Activated naive CD8-positive, alpha-beta T cell treated with anti-CD3 and anti-CD28 coated beads, Interleukin-2, amount 10 ng/mL, durations not matched to agents 7 days and 5 days (primary cell): ENCODE results near the gene SPIRE1. TPM values are rescaled to one million over a fixed set of nuclear protein-coding genes. Genes with fewer than 3 reads are reported as not detected.
A peak's percentile ranks its signal among the peaks of the same experiment; 100 is the strongest.

ENCODE experiments used
- ATAC-seq: fragments of 150-1000 bp; cut with Tn5 transposase; one replicate; pipeline ENCODE4 v1.10.0; 2021; ENCODE audit warnings: low read depth, moderate library complexity
- POLR2A ChIA-PET: fragments of 350-600 bp; sonication (Branson Sonifier 250); formaldehyde crosslinking; loops from one replicate; lab custom pipeline; 2021; ENCODE audit warnings: antibody characterized with exemption; lab: Charles Lee
- DNase-seq: peaks from one replicate; pipeline ENCODE4 v3.0.0; 2021
- H3K27ac Mint-ChIP-seq: one replicate; pipeline ENCODE4 v1.8.0; 2022; ENCODE audit warnings: mild to moderate bottlenecking, mixed read lengths
- H3K27me3 Mint-ChIP-seq: one replicate; pipeline ENCODE4 v1.8.0; 2022; ENCODE audit warnings: mild to moderate bottlenecking, moderate library complexity, mixed read lengths
- H3K36me3 Mint-ChIP-seq: one replicate; pipeline ENCODE4 v1.8.0; 2021; ENCODE audit warnings: mild to moderate bottlenecking, mixed read lengths
- H3K4me1 Mint-ChIP-seq: one replicate; pipeline ENCODE4 v1.8.0; 2021; ENCODE audit warnings: mixed read lengths
- H3K4me3 Mint-ChIP-seq: one replicate; pipeline ENCODE4 v1.8.0; 2022; ENCODE audit warnings: mild to moderate bottlenecking, moderate library complexity, mixed read lengths
- H3K9me3 Mint-ChIP-seq: one replicate; pipeline ENCODE4 v1.8.0; 2021; ENCODE audit warnings: mixed read lengths
- total RNA-seq, 2 experiments: library from RNA; stranded (reverse); gene quantifications; one replicate each; pipeline ENCODE4 v1.2.3, GENCODE V29; 2021

Gene SPIRE1
- 1 to 10 TPM; 1.7 to 3.6 TPM for total RNA-seq

- Mint-ChIP-seq H3K4me3 (peak within 1 kb of the TSS; percentile 85), H3K9me3 (no peaks in the 10 kb centered on the region), H3K4me1 (peaks cover 21% of the 10 kb centered on the region), H3K27me3 (peaks cover 25% of the 10 kb centered on the region), H3K27ac (peak within 1 kb of the TSS; percentile 19), H3K36me3 (no peaks in the 10 kb centered on the region)
- DNase-seq (peak; percentile 69), ATAC-seq (peak; percentile 71)
- POLR2A ChIA-PET: no interaction called here
Observed at GRCh38 chr18:12657684-12658425, at the start of gene SPIRE1. Gene SPIRE1, minus strand, starts transcription at chr18:12658107. Its CDS starts 241 bp downstream, at chr18:12657866.

- POLR2A ChIA-PET: interaction anchor here (0.6 to 3.3 kb wide), 4 partner anchors 11 to 338 kb away, joined by 3 to 18 read pairs (median 11); partner anchors contain the start of genes AFG3L2 and PTPN2
- Mint-ChIP-seq H3K4me3 (peak overlapping the region; percentile 87), H3K4me1 (peaks cover 38% of the 10 kb centered on the region), H3K27me3 (no peaks in the 10 kb centered on the region), H3K27ac (peak overlapping the region; percentile 95), H3K9me3 (no peaks in the 10 kb centered on the region), H3K36me3 (peaks cover 19% of the 10 kb centered on the region)
- ATAC-seq: no peak
- no peak for DNase-seq
Observed at GRCh38 chr18:12703664-12704063, 45.8 kb upstream of the SPIRE1 start.

GRCh38 chr18:12703096-12703567 is 45.2 kb upstream of the SPIRE1 start:
- Mint-ChIP-seq H3K36me3 (peaks cover 22% of the 10 kb centered on the region), H3K4me1 (peaks cover 38% of the 10 kb centered on the region)

GRCh38 chr18:12702221-12703095 is 44.6 kb upstream of the SPIRE1 start, which contains the start of the genes CEP76 and PSMG2:
Gene CEP76, minus strand, starts transcription at chr18:12702723. Its CDS starts 175 bp downstream, at chr18:12702548.
Gene PSMG2, plus strand, starts transcription at chr18:12703042. Its CDS starts 66 bp downstream, at chr18:12703108.
- peaks cover 17% of the 10 kb centered on the region for H3K36me3 Mint-ChIP-seq
- POLR2A ChIA-PET: interaction anchor here (0.5 to 3.3 kb wide), 15 partner anchors 8 to 571 kb away, joined by 3 to 18 read pairs (median 3); partner anchors contain the start of genes AFG3L2, CEP192, PTPN2 and SEH1L
- peak; percentile 90 for DNase-seq
- H3K4me1 Mint-ChIP-seq: peaks cover 38% of the 10 kb centered on the region
- H3K27ac Mint-ChIP-seq: peak within 1 kb of the TSS; percentile 95
- no peaks in the 10 kb centered on the region for H3K9me3 Mint-ChIP-seq
- H3K4me3 Mint-ChIP-seq: peak within 1 kb of the TSS; percentile 87
- peak; percentile 82 for ATAC-seq
- no peaks in the 10 kb centered on the region for H3K27me3 Mint-ChIP-seq

More at GRCh38 chr18:12703096-12703567, 45.2 kb upstream of the SPIRE1 start:
- DNase-seq: no peak
- peak overlapping the region; percentile 95 for H3K27ac Mint-ChIP-seq
- no peaks in the 10 kb centered on the region for H3K9me3 Mint-ChIP-seq
- peak overlapping the region; percentile 87 for H3K4me3 Mint-ChIP-seq
- ATAC-seq: peak; percentile 59
- H3K27me3 Mint-ChIP-seq: no peaks in the 10 kb centered on the region
- POLR2A ChIA-PET: interaction anchor here (1.0 to 3.3 kb wide), 9 partner anchors 8 to 328 kb away, joined by 3 to 18 read pairs (median 3); partner anchors contain the start of genes AFG3L2 and PTPN2

GRCh38 chr18:12701161-12701560 is 43.3 kb upstream of the SPIRE1 start:
- DNase-seq (no peak), ATAC-seq (no peak)
- H3K4me1 Mint-ChIP-seq: peaks cover 37% of the 10 kb centered on the region
- H3K27ac Mint-ChIP-seq: peak overlapping the region; percentile 95
- no peaks in the 10 kb centered on the region for H3K9me3 Mint-ChIP-seq
- H3K27me3 Mint-ChIP-seq: no peaks in the 10 kb centered on the region
- POLR2A ChIA-PET: interaction anchor here (0.6 to 3.3 kb wide), 3 partner anchors 182 to 290 kb away, joined by 3 to 16 read pairs (median 7); partner anchors contain the start of genes CEP192 and PTPN2
- peaks cover 14% of the 10 kb centered on the region for H3K36me3 Mint-ChIP-seq
- H3K4me3 Mint-ChIP-seq: peak overlapping the region; percentile 87

- H3K4me3 Mint-ChIP-seq: no peak overlapping the region
- no peaks in the 10 kb centered on the region for H3K27me3 Mint-ChIP-seq
- DNase-seq (no peak), ATAC-seq (no peak)
- peaks cover 16% of the 10 kb centered on the region for H3K36me3 Mint-ChIP-seq
- no peak overlapping the region for H3K27ac Mint-ChIP-seq
- H3K9me3 Mint-ChIP-seq: no peaks in the 10 kb centered on the region
- H3K4me1 Mint-ChIP-seq: peaks cover 29% of the 10 kb centered on the region
- POLR2A ChIA-PET: no interaction called here
Observed at GRCh38 chr18:12699747-12700146, 41.8 kb upstream of the SPIRE1 start.

- Mint-ChIP-seq H3K4me3 (no peak overlapping the region), H3K36me3 (peaks cover 20% of the 10 kb centered on the region), H3K9me3 (no peaks in the 10 kb centered on the region), H3K4me1 (peaks cover 15% of the 10 kb centered on the region), H3K27me3 (no peaks in the 10 kb centered on the region), H3K27ac (no peak overlapping the region)
- ATAC-seq (no peak), DNase-seq (no peak)
- POLR2A ChIA-PET: interaction anchor here (1.6 kb wide), 1 partner anchor 8 kb away, joined by 4 read pairs; the partner anchor contains the start of gene CEP76
Observed at GRCh38 chr18:12694032-12694431, 36.1 kb upstream of the SPIRE1 start.

GRCh38 chr18:12692206-12692605 is 34.3 kb upstream of the SPIRE1 start:
- peak overlapping the region; percentile 59 for H3K27ac Mint-ChIP-seq
- no peaks in the 10 kb centered on the region for H3K9me3 Mint-ChIP-seq
- ATAC-seq (no peak), DNase-seq (no peak)
- POLR2A ChIA-PET: interaction anchor here (0.7 to 1.5 kb wide), 3 partner anchors 10 to 374 kb away, joined by 3 to 5 read pairs (median 3); partner anchors contain the start of genes CEP76 and PSMG2
- H3K36me3 Mint-ChIP-seq: peaks cover 15% of the 10 kb centered on the region
- no peak overlapping the region for H3K4me3 Mint-ChIP-seq
- peaks cover 14% of the 10 kb centered on the region for H3K4me1 Mint-ChIP-seq
- no peaks in the 10 kb centered on the region for H3K27me3 Mint-ChIP-seq

- H3K36me3 Mint-ChIP-seq: peaks cover 10% of the 10 kb centered on the region
- no peak overlapping the region for H3K4me3 Mint-ChIP-seq
- POLR2A ChIA-PET: interaction anchor here (0.6 kb wide), 1 partner anchor 13 kb away, joined by 3 read pairs; the partner anchor contains the start of genes CEP76 and PSMG2
Observed at GRCh38 chr18:12689256-12689850, 31.4 kb upstream of the SPIRE1 start.

GRCh38 chr18:12686100-12686499 is 28.2 kb upstream of the SPIRE1 start:
- H3K9me3 Mint-ChIP-seq: no peaks in the 10 kb centered on the region
- no peak overlapping the region for H3K4me3 Mint-ChIP-seq
- POLR2A ChIA-PET: no interaction called here
- no peak overlapping the region for H3K27ac Mint-ChIP-seq
- peaks cover 3% of the 10 kb centered on the region for H3K4me1 Mint-ChIP-seq
- H3K36me3 Mint-ChIP-seq: peaks cover 2% of the 10 kb centered on the region
- ATAC-seq: no peak
- no peak for DNase-seq
- H3K27me3 Mint-ChIP-seq: no peaks in the 10 kb centered on the region

More at GRCh38 chr18:12689256-12689850, 31.4 kb upstream of the SPIRE1 start:
- no peak for DNase-seq
- Mint-ChIP-seq H3K4me1 (peaks cover 12% of the 10 kb centered on the region), H3K27me3 (no peaks in the 10 kb centered on the region), H3K27ac (no peak overlapping the region), H3K9me3 (no peaks in the 10 kb centered on the region)
- ATAC-seq: no peak

- H3K9me3 Mint-ChIP-seq: no peaks in the 10 kb centered on the region
- no peak for DNase-seq
- H3K36me3 Mint-ChIP-seq: peaks cover 13% of the 10 kb centered on the region
- peak overlapping the region; percentile 4 for H3K4me3 Mint-ChIP-seq
- POLR2A ChIA-PET: interaction anchor here (0.6 kb wide), 1 partner anchor 31 kb away, joined by 3 read pairs; no protein-coding TSS in a partner anchor
- ATAC-seq: no peak
- H3K4me1 Mint-ChIP-seq: peaks cover 9% of the 10 kb centered on the region
- H3K27me3 Mint-ChIP-seq: no peaks in the 10 kb centered on the region
- H3K27ac Mint-ChIP-seq: peak overlapping the region; percentile 18
Observed at GRCh38 chr18:12679183-12679786, 21.4 kb upstream of the SPIRE1 start.

- POLR2A ChIA-PET: no interaction called here
Observed at GRCh38 chr18:12668041-12668440, 10.1 kb upstream of the SPIRE1 start.

More at GRCh38 chr18:12668041-12668440, 10.1 kb upstream of the SPIRE1 start:
- peaks cover 2% of the 10 kb centered on the region for H3K4me1 Mint-ChIP-seq
- H3K27me3 Mint-ChIP-seq: no peaks in the 10 kb centered on the region
- H3K36me3 Mint-ChIP-seq: no peaks in the 10 kb centered on the region
- ATAC-seq (no peak), DNase-seq (no peak)
- no peaks in the 10 kb centered on the region for H3K9me3 Mint-ChIP-seq
- H3K27ac Mint-ChIP-seq: no peak overlapping the region
- H3K4me3 Mint-ChIP-seq: no peak overlapping the region
